K562 (cell line): ENCODE data around the gene DNALI1.

Experiments
- ARNT ChIP-seq, 2 experiments: fragments of 450-650 bp; IDR thresholded peaks; 2 replicates each; pipeline ENCODE4 v1.6.1; 2016; ENCODE audit warnings: mild to moderate bottlenecking in 1 of 2
- FOXK1 ChIP-seq: sonication (generic); formaldehyde crosslinking; IDR thresholded peaks from 2 replicates; pipeline ENCODE4 v1.8.0; 2022; ENCODE audit warnings: missing genetic modification reagents, mild to moderate bottlenecking, borderline replicate concordance
- KDM1A ChIP-seq, 2 experiments: fragments of 450-650 bp; IDR thresholded peaks; 2 replicates each; pipeline ENCODE4 v1.6.1; 2016; ENCODE audit warnings: mild to moderate bottlenecking in 2 of 2
- KDM4B ChIP-seq, 2 experiments: fragments of 450-650 bp in 1 of 2; sonication (generic) in 1 of 2; IDR thresholded peaks; 2 replicates each; pipeline ENCODE4 v1.6.1; 2016 to 2017; ENCODE audit warnings: borderline replicate concordance in 2 of 2, antibody characterized with exemption in 1 of 2, low read depth in 1 of 2, mild to moderate bottlenecking in 1 of 2
- NR2C1 ChIP-seq, 2 experiments: fragments of 450-650 bp; IDR thresholded peaks; 2 replicates each; pipeline ENCODE4 v1.6.1; 2017; ENCODE audit warnings: mild to moderate bottlenecking in 2 of 2, antibody characterized with exemption in 1 of 2, inconsistent platforms in 1 of 2, missing compliant biosample characterization in 1 of 2, missing genetic modification characterization in 1 of 2
- TF ChIP-seq, protein P1 (sequence below): fragments of 450-650 bp; IDR thresholded peaks from 2 replicates; pipeline ENCODE4 v1.6.1; 2016; ENCODE audit warnings: antibody characterized with exemption

DNA sequence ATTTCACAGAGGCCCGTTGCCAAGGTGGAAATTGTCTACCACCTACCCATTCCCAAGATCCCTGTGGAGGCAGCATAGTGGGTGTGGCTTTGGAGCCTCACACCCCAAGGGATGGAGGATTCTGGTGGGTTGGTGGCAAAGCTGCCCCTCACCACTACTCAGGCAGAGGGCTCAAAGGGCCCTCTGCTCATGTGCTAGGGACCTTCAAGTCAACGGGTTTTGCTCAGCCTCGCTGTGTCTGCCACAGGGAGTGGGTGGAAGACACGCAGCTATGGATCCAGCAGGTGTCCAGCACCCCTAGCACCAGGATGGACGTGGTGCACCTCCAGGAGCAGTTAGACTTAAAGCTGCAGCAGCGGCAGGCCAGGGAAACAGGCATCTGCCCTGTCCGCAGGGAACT lies 2.3 kb downstream of the DNALI1 start:
- TF ChIP-seq FOXK1 (CRISPR knock-in tag) (no peak), KDM1A (IDR thresholded peaks at IDR 0.05) (no peak), KDM4B (IDR thresholded peaks at IDR 0.05; ENCODE audit: borderline replicate concordance in 2 of 2, low read depth in 1 of 2) (no peak), NR2C1 (IDR thresholded peaks at IDR 0.05) (no peak), NR2C1 (tag; IDR thresholded peaks at IDR 0.05) (no peak), ARNT (IDR thresholded peaks at IDR 0.05) (no peak)
- TF ChIP-seq, protein P1, sequence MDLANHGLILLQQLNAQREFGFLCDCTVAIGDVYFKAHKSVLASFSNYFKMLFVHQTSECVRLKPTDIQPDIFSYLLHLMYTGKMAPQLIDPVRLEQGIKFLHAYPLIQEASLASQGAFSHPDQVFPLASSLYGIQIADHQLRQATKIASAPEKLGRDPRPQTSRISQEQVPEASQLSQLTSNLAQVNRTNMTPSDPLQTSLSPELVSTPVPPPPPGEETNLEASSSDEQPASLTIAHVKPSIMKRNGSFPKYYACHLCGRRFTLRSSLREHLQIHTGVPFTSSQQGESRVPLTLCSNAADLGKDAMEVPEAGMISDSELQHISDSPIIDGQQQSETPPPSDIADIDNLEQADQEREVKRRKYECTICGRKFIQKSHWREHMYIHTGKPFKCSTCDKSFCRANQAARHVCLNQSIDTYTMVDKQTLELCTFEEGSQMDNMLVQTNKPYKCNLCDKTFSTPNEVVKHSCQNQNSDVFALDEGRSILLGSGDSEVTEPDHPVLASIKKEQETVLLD, result no peak
